ENCODE results near the gene SESN3. TPM values are rescaled to one million over a fixed set of nuclear protein-coding genes. Genes with fewer than 3 reads are reported as not detected.

The SESN3 gene
- total RNA-seq, 6 donors from 2014 or later: 11.5 to 48.8 (median 23.2) TPM

DNA sequence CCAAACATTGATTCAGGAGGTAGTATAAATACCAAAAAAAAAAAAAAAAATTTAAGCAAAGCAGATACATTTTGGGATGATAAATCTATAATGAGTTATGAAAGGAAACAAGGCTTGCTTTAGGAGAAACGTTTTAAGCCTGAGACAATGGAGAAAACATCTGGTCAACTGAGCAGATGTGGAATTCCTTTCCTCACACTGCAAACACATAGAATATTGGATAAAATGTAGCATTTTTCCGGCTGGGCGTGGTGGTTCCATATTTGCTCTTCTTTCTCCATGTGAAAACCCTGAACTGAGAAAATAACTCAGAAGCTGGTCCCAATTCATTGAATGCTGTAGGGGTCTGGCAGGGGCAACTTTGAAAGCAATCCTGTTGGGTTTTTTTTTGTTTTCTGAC is 107.4 kb downstream of the SESN3 start:
- 55 to 81% methylated on average over 3 of the region's 3 CpGs for WGBS, 2 donors
- no peaks in the 10 kb centered on the region for H3K9me3 ChIP-seq
- H3K4me1 ChIP-seq: no peaks in the 10 kb centered on the region
- DNase-seq (no peak), ATAC-seq (ENCODE audit: low FRiP score in 2 of 2) (no peak)
- TF ChIP-seq POLR2A (IDR thresholded peaks at IDR 0.05): no peak
- no peak for TF ChIP-seq EP300 (IDR thresholded peaks at IDR 0.05)
- H3K4me3 ChIP-seq: no peak overlapping the region
- no peaks in the 10 kb centered on the region for H3K27me3 ChIP-seq
- no peak overlapping the region for H3K27ac ChIP-seq
- H3K36me3 ChIP-seq: peaks cover 0 to 5% (median 2%) of the 10 kb centered on the region in 4 donors

DNA sequence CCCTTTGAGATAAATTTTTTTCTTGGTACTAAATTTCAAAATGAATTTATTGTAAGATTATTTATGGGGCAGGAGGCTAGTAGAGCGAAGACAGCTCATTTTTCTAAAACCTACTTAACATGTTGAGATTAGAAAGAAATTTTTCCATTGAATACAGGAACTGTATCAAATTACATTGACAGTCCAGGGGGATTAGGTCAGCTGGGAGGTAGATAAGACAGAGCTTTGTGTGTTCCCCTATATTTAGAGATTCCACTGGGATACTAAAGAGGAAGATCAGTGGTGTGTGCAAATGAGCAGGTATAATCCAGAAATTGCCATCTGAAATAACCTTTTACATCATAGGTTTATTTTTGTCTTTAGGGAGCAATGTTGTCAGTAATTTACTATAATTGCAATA is 109.3 kb downstream of the SESN3 start:
- Histone ChIP-seq H3K4me3 (no peak overlapping the region), H3K4me1 (no peaks in the 10 kb centered on the region), H3K27ac (no peak overlapping the region), H3K36me3 (no peaks in the 10 kb centered on the region), H3K27me3 (no peaks in the 10 kb centered on the region), H3K9me3 (no peaks in the 10 kb centered on the region)
- DNase-seq (no peak), ATAC-seq (ENCODE audit: low FRiP score in 2 of 2) (no peak)
- TF ChIP-seq POLR2A (IDR thresholded peaks at IDR 0.05) (no peak), POLR2AphosphoS5 (IDR thresholded peaks at IDR 0.05) (no peak), EP300 (IDR thresholded peaks at IDR 0.05) (no peak)
- TF ChIP-seq, protein P1, sequence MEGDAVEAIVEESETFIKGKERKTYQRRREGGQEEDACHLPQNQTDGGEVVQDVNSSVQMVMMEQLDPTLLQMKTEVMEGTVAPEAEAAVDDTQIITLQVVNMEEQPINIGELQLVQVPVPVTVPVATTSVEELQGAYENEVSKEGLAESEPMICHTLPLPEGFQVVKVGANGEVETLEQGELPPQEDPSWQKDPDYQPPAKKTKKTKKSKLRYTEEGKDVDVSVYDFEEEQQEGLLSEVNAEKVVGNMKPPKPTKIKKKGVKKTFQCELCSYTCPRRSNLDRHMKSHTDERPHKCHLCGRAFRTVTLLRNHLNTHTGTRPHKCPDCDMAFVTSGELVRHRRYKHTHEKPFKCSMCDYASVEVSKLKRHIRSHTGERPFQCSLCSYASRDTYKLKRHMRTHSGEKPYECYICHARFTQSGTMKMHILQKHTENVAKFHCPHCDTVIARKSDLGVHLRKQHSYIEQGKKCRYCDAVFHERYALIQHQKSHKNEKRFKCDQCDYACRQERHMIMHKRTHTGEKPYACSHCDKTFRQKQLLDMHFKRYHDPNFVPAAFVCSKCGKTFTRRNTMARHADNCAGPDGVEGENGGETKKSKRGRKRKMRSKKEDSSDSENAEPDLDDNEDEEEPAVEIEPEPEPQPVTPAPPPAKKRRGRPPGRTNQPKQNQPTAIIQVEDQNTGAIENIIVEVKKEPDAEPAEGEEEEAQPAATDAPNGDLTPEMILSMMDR (IDR thresholded peaks at IDR 0.05): no peak
- WGBS, 2 donors: 92 to 100% methylated on average over 1 of the region's 1 CpG

DNA sequence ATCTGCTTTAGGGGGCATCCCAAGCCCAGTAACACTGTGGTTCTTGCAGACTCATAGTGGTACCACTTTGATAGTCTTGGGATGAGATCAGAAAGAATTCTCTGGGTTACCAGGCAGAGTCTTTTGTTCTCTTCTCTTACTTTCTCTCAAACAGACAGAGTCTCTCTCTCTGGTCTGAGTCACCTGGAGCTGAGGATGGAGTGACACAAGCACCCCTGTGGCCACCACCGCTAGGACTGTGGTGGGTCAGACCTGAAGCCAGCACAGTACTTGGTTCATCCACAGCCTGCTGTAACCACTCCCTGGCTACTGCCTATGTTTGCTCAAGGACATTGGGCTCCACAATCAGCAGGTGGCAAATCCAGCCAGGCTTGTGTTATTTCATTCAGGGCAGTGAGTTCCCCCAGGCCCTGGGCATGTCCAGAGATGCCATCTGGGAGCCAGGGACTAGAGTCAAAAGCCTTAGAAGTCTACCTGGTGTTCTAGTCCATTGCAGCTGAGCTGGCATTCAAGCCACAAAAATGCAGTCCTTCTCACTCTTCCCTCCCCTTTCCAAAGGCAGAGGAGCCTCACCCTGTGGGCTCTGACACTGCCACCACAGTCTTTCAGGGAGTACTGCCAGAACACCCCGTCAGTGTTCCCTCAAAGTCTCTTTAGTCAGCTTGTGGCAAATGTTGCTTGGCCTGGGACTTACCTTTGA is 111.5 kb downstream of the SESN3 start:
- no peak overlapping the region for H3K4me3 ChIP-seq
- WGBS, 2 donors: 70 to 100% methylated on average over 2 of the region's 2 CpGs
- no peak overlapping the region for H3K27ac ChIP-seq
- ATAC-seq (ENCODE audit: low FRiP score in 2 of 2): no peak
- no peak for TF ChIP-seq POLR2AphosphoS5 (IDR thresholded peaks at IDR 0.05)
- TF ChIP-seq EP300 (IDR thresholded peaks at IDR 0.05): no peak
- TF ChIP-seq, protein P1 (IDR thresholded peaks at IDR 0.05): no peak
- no peak for TF ChIP-seq POLR2A (IDR thresholded peaks at IDR 0.05)
- H3K9me3 ChIP-seq: no peaks in the 10 kb centered on the region
- DNase-seq: no peak
- no peaks in the 10 kb centered on the region for H3K27me3 ChIP-seq
- H3K36me3 ChIP-seq: no peaks in the 10 kb centered on the region
- H3K4me1 ChIP-seq: no peaks in the 10 kb centered on the region

DNA sequence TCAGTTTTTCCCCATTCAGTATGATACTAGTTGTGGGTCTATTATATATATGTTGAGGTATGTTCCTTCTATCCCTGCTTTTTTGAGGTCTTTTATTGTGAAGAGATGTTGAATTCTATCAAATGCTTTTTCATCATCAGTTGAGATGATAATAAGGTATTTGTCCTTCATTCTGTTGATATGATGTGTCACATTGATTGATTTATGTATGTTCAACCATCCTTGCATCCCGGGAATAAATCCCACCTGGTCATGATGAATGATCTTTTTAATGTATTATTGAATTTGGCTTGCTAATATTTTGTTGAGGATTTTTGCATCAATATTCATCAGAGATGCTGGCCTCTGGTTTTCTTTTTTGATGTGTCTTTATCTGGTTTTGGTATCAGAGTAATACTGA is 115.4 kb downstream of the SESN3 start:
- H3K4me1 ChIP-seq: no peaks in the 10 kb centered on the region
- no peak for ATAC-seq (ENCODE audit: low FRiP score in 2 of 2)
- WGBS, 2 donors: 63 to 73% methylated on average over 1 of the region's 1 CpG

More for the DNA sequence above, 115.4 kb downstream of the SESN3 start:
- Histone ChIP-seq H3K9me3 (no peaks in the 10 kb centered on the region), H3K27ac (no peak overlapping the region), H3K4me3 (no peak overlapping the region), H3K27me3 (no peaks in the 10 kb centered on the region), H3K36me3 (no peaks in the 10 kb centered on the region)
- no peak for DNase-seq
- TF ChIP-seq POLR2A (IDR thresholded peaks at IDR 0.05): no peak
- no peak for TF ChIP-seq POLR2AphosphoS5 (IDR thresholded peaks at IDR 0.05)
- TF ChIP-seq, protein P1 (IDR thresholded peaks at IDR 0.05): no peak
- no peak for TF ChIP-seq EP300 (IDR thresholded peaks at IDR 0.05)

Other genes with a start within 250 kb of the SESN3 start
- gene KDM4E, start 205.9 kb downstream of the SESN3 start, total RNA-seq: not detected
- gene KDM4F, start 181.8 kb downstream of the SESN3 start, total RNA-seq: not detected
- 10 to 100 TPM; 16.8 to 42.9 (median 35.7) TPM for gene SRSF8, start 164.3 kb downstream of the SESN3 start, total RNA-seq
- 10 to 100 TPM; 15.7 to 37.3 (median 27.1) TPM for gene ENDOD1, start 141.4 kb downstream of the SESN3 start, total RNA-seq